K562 (cell line): ENCODE measurements around the gene CD300LB. TPM values are rescaled to one million over a fixed set of nuclear protein-coding genes. Genes with fewer than 3 reads are reported as not detected.
A peak's percentile ranks its signal among the peaks of the same experiment; 100 is the strongest.

Experiments used
- ATAC-seq: fragments of 200-7000 bp; cut with Tn5 transposase; 3 replicates; pipeline ENCODE4 v1.9.1; 2020; ENCODE audit warnings: moderate library complexity
- BruUV-seq: library from RNA; stranded (reverse); fragments of 400-500 nt; replicated peaks from 2 replicates; lab custom pipeline; 2021; lab: Mats Ljungman, UMichigan
- CTCF ChIA-PET: fragments of 300-600 bp; formaldehyde crosslinking; extraction: SDS; loops from one replicate; lab custom pipeline; 2021; ENCODE audit warnings: low intra/inter-chr PET ratio; lab: Yijun Ruan, JAX
- POLR2A ChIA-PET: fragments of 300-600, 350-650 bp; sonication (Branson Sonifier 250); formaldehyde crosslinking; extraction: SDS; loops from one replicate; lab custom pipeline; 2021; ENCODE audit warnings: antibody characterized with exemption, inconsistent platforms; lab: Yijun Ruan, JAX
- DNase-seq, 4 experiments: peaks; one replicate each; pipeline versions ENCODE4 v3.0.0 to v3.0.0-alpha.2; 2011 to 2018; ENCODE audit warnings: low spot score in 3 of 4, mixed read lengths in 3 of 4; ENCODE audit errors: extremely low read depth in 1 of 4
- FAIRE-seq: peaks from 2 replicates; lab custom pipeline; 2011; peaks lifted over from hg19 to GRCh38; lab: Jason Lieb, UNC
- H2AFZ ChIP-seq: 2 replicates; pipeline ENCODE4 v1.6.0; 2011; ENCODE audit warnings: low read depth, low read length, control low read depth, inconsistent platforms
- H3K27ac ChIP-seq: fragments of 200-600 bp; 3 replicates; pipeline ENCODE4 v1.8.0; 2011; ENCODE audit warnings: low read depth, mild to moderate bottlenecking, control low read depth, inconsistent platforms, low read length, moderate library complexity, mixed read lengths; ENCODE audit errors: extremely low read depth
- H3K27me3 ChIP-seq, 2 experiments: fragments of 300-600 bp in 1 of 2; 2 replicates in 1 of 2; 3 replicates in 1 of 2; pipeline versions ENCODE4 v1.6.0 to v1.8.0; 2011; ENCODE audit warnings: inconsistent platforms in 2 of 2, low read length in 2 of 2, mild to moderate bottlenecking in 1 of 2, mixed read lengths in 1 of 2, moderate library complexity in 1 of 2; ENCODE audit not compliant: control insufficient read depth in 2 of 2, insufficient read depth in 2 of 2
- H3K36me3 ChIP-seq: fragments of 300-600 bp; 3 replicates; pipeline ENCODE4 v1.8.0; 2011; ENCODE audit warnings: mild to moderate bottlenecking, low read length, inconsistent platforms; ENCODE audit not compliant: control insufficient read depth, insufficient read depth
- H3K4me1 ChIP-seq, 2 experiments: fragments of 200-600 bp in 1 of 2; replicated peaks in 1 of 2; 2 replicates in 1 of 2; 3 replicates in 1 of 2; pipeline versions ENCODE4 v1.5.1 to v1.8.0; 2011; ENCODE audit warnings: inconsistent platforms in 2 of 2, low read length in 2 of 2, mild to moderate bottlenecking in 1 of 2, mixed read lengths in 1 of 2, moderate library complexity in 1 of 2; ENCODE audit not compliant: control insufficient read depth in 2 of 2, insufficient read depth in 2 of 2
- H3K4me2 ChIP-seq: 2 replicates; pipeline ENCODE4 v1.6.1; 2011; ENCODE audit warnings: low read length, control low read depth, inconsistent platforms, mixed read lengths; ENCODE audit not compliant: insufficient read depth
- H3K4me3 ChIP-seq: fragments of 200-600 bp; sonication (generic), shearing (Covaris generic); 2 replicates; pipeline ENCODE4 v1.5.1; 2016; ENCODE audit warnings: control low read depth, inconsistent platforms
- H3K79me2 ChIP-seq: fragments of 200-600 bp; 3 replicates; pipeline ENCODE4 v1.8.0; 2011; ENCODE audit warnings: low read length, inconsistent platforms; ENCODE audit not compliant: control insufficient read depth, insufficient read depth
- H3K9ac ChIP-seq, 2 experiments: 2 replicates each; pipeline versions ENCODE4 v1.6.0 to v1.6.1; 2011; ENCODE audit warnings: low read depth in 2 of 2, low read length in 2 of 2, control low read depth in 1 of 2, inconsistent platforms in 1 of 2, mild to moderate bottlenecking in 1 of 2, mixed read lengths in 1 of 2; ENCODE audit not compliant: insufficient read depth in 1 of 2
- H3K9me1 ChIP-seq: one replicate; pipeline ENCODE4 v1.6.0; 2011; ENCODE audit warnings: inconsistent platforms, mild to moderate bottlenecking, low read length, moderate library complexity; ENCODE audit not compliant: control insufficient read depth, insufficient read depth
- H3K9me3 ChIP-seq: replicated peaks from 2 replicates; pipeline ENCODE4 v1.5.1; 2011; ENCODE audit warnings: low read depth, low read length, inconsistent platforms; ENCODE audit not compliant: control insufficient read depth, insufficient read depth
- H4K20me1 ChIP-seq: replicated peaks from 2 replicates; pipeline ENCODE4 v1.6.1; 2011; ENCODE audit warnings: low read length, inconsistent platforms, mixed read lengths; ENCODE audit not compliant: control insufficient read depth, insufficient read depth
- BRCA1 ChIP-seq, 2 experiments: fragments of 450-650 bp in 1 of 2; sonication (generic) in 1 of 2; formaldehyde crosslinking in 1 of 2; IDR thresholded peaks; 2 replicates each; pipeline versions ENCODE4 v1.5.0 to v1.6.1; 2017 to 2020; ENCODE audit warnings: mild to moderate bottlenecking in 1 of 2, missing genetic modification reagents in 1 of 2
- BRD9 ChIP-seq: fragments of 450-650 bp; IDR thresholded peaks from 2 replicates; pipeline ENCODE4 v1.6.1; 2018; ENCODE audit warnings: low read depth; ENCODE audit not compliant: partially characterized antibody
- C11orf30 ChIP-seq: fragments of 450-650 bp; IDR thresholded peaks from 2 replicates; pipeline ENCODE4 v1.6.1; 2016; ENCODE audit warnings: low read depth, mild to moderate bottlenecking
- DMBX1 ChIP-seq: fragments of 250-450 bp; sonication (Bioruptor Pico); IDR thresholded peaks from 2 replicates; pipeline ENCODE4 v1.8.0; 2022; ENCODE audit warnings: inconsistent platforms, mild to moderate bottlenecking, moderate library complexity, borderline replicate concordance
- ESRRB ChIP-seq: fragments of 250-450 bp; sonication (Bioruptor Pico); IDR thresholded peaks from 2 replicates; pipeline ENCODE4 v1.5.0; 2020; ENCODE audit warnings: mild to moderate bottlenecking, moderate library complexity, borderline replicate concordance
- FOSL1 ChIP-seq: fragments of 200-800 bp; sonication (Bioruptor generic); conservative IDR thresholded peaks from 2 replicates; pipeline ENCODE4 v1.6.1; 2016; ENCODE audit warnings: missing genetic modification characterization, missing compliant biosample characterization
- FOXK1 ChIP-seq: sonication (generic); formaldehyde crosslinking; IDR thresholded peaks from 2 replicates; pipeline ENCODE4 v1.8.0; 2022; ENCODE audit warnings: missing genetic modification reagents, mild to moderate bottlenecking, borderline replicate concordance
- KLF13 ChIP-seq: fragments of 450-650 bp; IDR thresholded peaks from 2 replicates; pipeline ENCODE4 v1.6.1; 2016; ENCODE audit warnings: missing genetic modification characterization, low read depth, mild to moderate bottlenecking, missing compliant biosample characterization, moderate library complexity, borderline replicate concordance
- MAFG ChIP-seq: fragments of 450-650 bp; conservative IDR thresholded peaks from 2 replicates; pipeline ENCODE4 v1.6.1; 2016; ENCODE audit warnings: missing genetic modification characterization, missing compliant biosample characterization
- MAFK ChIP-seq: IDR thresholded peaks from 2 replicates; pipeline ENCODE4 v1.6.1; 2011; ENCODE audit warnings: low read length, improper control_type of control experiment
- NRF1 ChIP-seq, 2 experiments: fragments of 450-650 bp; IDR thresholded peaks in 1 of 2; conservative IDR thresholded peaks in 1 of 2; 2 replicates each; pipeline ENCODE4 v1.6.1; 2014; ENCODE audit warnings: mild to moderate bottlenecking in 2 of 2
- RBM25 ChIP-seq: fragments of 200-400 bp; formaldehyde crosslinking; IDR thresholded peaks from 2 replicates; pipeline ENCODE4 v1.6.1; 2018; ENCODE audit warnings: low read length, low read depth, moderate library complexity; ENCODE audit not compliant: severe bottlenecking
- SNAPC5 ChIP-seq: fragments of 250-450 bp; sonication (Bioruptor Pico); IDR thresholded peaks from 2 replicates; pipeline ENCODE4 v1.8.0; 2021; ENCODE audit warnings: moderate library complexity, mild to moderate bottlenecking, inconsistent platforms
- TEAD4 ChIP-seq, 2 experiments: sonication (generic) in 1 of 2; formaldehyde crosslinking in 1 of 2; IDR thresholded peaks; 2 replicates each; pipeline versions ENCODE4 v1.6.1 to v1.8.0; 2012 to 2022; ENCODE audit warnings: borderline replicate concordance in 1 of 2, inconsistent platforms in 1 of 2, low read length in 1 of 2, mild to moderate bottlenecking in 1 of 2, missing genetic modification reagents in 1 of 2
- ZNF316 ChIP-seq: fragments of 450-650 bp; IDR thresholded peaks from 2 replicates; pipeline ENCODE4 v1.6.1; 2016
- ZNF354B ChIP-seq: fragments of 250-450 bp; sonication (Bioruptor Pico); IDR thresholded peaks from 2 replicates; pipeline ENCODE4 v1.4.0; 2020
- ZSCAN29 ChIP-seq: fragments of 450-650 bp; IDR thresholded peaks from 2 replicates; pipeline ENCODE4 v1.6.1; 2017
- WGBS: fragments of 100-300 bp; shearing (Covaris generic); methylation state at CpG from one replicate; pipeline ENCODE4 v1.1.6; 2016; ENCODE audit warnings: low coverage, mixed read lengths; ENCODE audit not compliant: insufficient coverage; ENCODE audit errors: missing lambda C conversion rate; 5-methylcytosine and 5-hydroxymethylcytosine counted together
- in situ Hi-C: fragments of 300-500 bp; cut with MboI; formaldehyde crosslinking; loops from 4 replicates; pipeline ENCODE4 v1.15.0; 2018; ENCODE audit warnings: inconsistent platforms, mixed read lengths
- intact Hi-C: fragments of 100-400 bp; cut with micrococcal nuclease; formaldehyde crosslinking; loops from 2 replicates; pipeline ENCODE4 v1.14.2; 2022
- polyA plus RNA-seq, 8 experiments: library from polyadenylated mRNA; depleted of rRNA in 4 of 8; stranded (reverse) in 5 of 8; unstranded in 3 of 8; fragments of >200 nt; fragmentation: Nextera tagmentation in 2 of 8; fragmentation: Illumina TruSeq in 1 of 8; extraction: Ambion mirVana in 2 of 8; extraction: Trizol in 1 of 8; gene quantifications; 2 replicates each; pipeline versions ENCODE4 v1.2.1 to v1.2.3, GENCODE V29; 2011 to 2014; ENCODE audit warnings: inconsistent platforms in 1 of 8, missing spikeins in 1 of 8
- total RNA-seq, 7 experiments: library from RNA; depleted of rRNA in 6 of 7; stranded (reverse); fragments of >200 nt in 6 of 7; fragmentation: Illumina TruSeq in 2 of 7; extraction: Trizol in 2 of 7; gene quantifications; 2 replicates each; pipeline versions ENCODE4 v1.2.1 to v1.2.3, GENCODE V29; 2011 to 2021; ENCODE audit warnings: low replicate concordance in 1 of 7
- TF ChIP-seq, protein P1 (sequence below): fragments of 200-800 bp; sonication (Bioruptor generic); IDR thresholded peaks from 2 replicates; pipeline ENCODE4 v1.6.1; 2016; ENCODE audit warnings: missing genetic modification characterization, missing compliant biosample characterization

The CD300LB gene
- total and polyA plus RNA-seq, 9 of the 15 experiments (the other 6 are each of a cell fraction or from before 2014, with no cell fraction given) = not detected

GRCh38 chr17:74555427-74555940 lies 24.2 kb upstream of the CD300LB start:
- no peak for ATAC-seq
- Histone ChIP-seq H3K36me3 (no peaks in the 10 kb centered on the region), H3K9me3 (no peaks in the 10 kb centered on the region), H2AFZ (no peak overlapping the region), H3K9me1 (no peaks in the 10 kb centered on the region), H3K79me2 (no peaks in the 10 kb centered on the region), H4K20me1 (no peaks in the 10 kb centered on the region; the same call in 1 of the 2 replicates), H3K27me3 (peaks cover 11 to 46% of the 10 kb centered on the region in 2 experiments; a peak in 4 of 5 replicates), H3K4me1 (0 out of 5 replicates have a peak, but pooled peaks cover 2 to 3% of the 10 kb centered on the region in 2 experiments), H3K9ac (no peak overlapping the region), H3K27ac (no peak overlapping the region), H3K4me3 (no peak overlapping the region), H3K4me2 (no peak overlapping the region)
- POLR2A ChIA-PET = no interaction called here
- FAIRE-seq = no peak
- intact Hi-C loops (no loop called here), in situ Hi-C loops (no loop called here)
- no TSS peak for BruUV-seq
- DNase-seq = peak in 1 of 4 experiments; percentile 10
- CTCF ChIA-PET = no interaction called here
- under 1% methylated on average over 7 of the region's 7 CpGs for WGBS
- TF ChIP-seq BRD9 (no peak), KLF13 (tag) (no peak), SNAPC5 (CRISPR knock-in tag) (no peak), FOXK1 (no peak), ZNF354B (no peak), NRF1 (conservative IDR thresholded peaks at IDR 0.05 in 1 of 2, IDR thresholded peaks at IDR 0.05 in 1 of 2) (no peak), C11orf30 (peak; percentile 67), MAFG (tag) (peak; percentile 50), DMBX1 (CRISPR knock-in tag) (no peak), MAFK (peak; percentile 30; the same call in 1 of the 2 replicates), ZSCAN29 (no peak), ESRRB (CRISPR knock-in tag) (no peak), BRCA1 (IDR thresholded peaks at IDR 0.05) (no peak), BRCA1 (CRISPR knock-in tag; IDR thresholded peaks at IDR 0.05) (no peak), FOSL1 (tag) (no peak), RBM25 (no peak), TEAD4 (IDR thresholded peaks at IDR 0.05; ENCODE audit: low read length) (no peak), TEAD4 (CRISPR knock-in tag; IDR thresholded peaks at IDR 0.05; ENCODE audit: borderline replicate concordance) (no peak), ZNF316 (peak; percentile 74)
- TF ChIP-seq, protein P1, sequence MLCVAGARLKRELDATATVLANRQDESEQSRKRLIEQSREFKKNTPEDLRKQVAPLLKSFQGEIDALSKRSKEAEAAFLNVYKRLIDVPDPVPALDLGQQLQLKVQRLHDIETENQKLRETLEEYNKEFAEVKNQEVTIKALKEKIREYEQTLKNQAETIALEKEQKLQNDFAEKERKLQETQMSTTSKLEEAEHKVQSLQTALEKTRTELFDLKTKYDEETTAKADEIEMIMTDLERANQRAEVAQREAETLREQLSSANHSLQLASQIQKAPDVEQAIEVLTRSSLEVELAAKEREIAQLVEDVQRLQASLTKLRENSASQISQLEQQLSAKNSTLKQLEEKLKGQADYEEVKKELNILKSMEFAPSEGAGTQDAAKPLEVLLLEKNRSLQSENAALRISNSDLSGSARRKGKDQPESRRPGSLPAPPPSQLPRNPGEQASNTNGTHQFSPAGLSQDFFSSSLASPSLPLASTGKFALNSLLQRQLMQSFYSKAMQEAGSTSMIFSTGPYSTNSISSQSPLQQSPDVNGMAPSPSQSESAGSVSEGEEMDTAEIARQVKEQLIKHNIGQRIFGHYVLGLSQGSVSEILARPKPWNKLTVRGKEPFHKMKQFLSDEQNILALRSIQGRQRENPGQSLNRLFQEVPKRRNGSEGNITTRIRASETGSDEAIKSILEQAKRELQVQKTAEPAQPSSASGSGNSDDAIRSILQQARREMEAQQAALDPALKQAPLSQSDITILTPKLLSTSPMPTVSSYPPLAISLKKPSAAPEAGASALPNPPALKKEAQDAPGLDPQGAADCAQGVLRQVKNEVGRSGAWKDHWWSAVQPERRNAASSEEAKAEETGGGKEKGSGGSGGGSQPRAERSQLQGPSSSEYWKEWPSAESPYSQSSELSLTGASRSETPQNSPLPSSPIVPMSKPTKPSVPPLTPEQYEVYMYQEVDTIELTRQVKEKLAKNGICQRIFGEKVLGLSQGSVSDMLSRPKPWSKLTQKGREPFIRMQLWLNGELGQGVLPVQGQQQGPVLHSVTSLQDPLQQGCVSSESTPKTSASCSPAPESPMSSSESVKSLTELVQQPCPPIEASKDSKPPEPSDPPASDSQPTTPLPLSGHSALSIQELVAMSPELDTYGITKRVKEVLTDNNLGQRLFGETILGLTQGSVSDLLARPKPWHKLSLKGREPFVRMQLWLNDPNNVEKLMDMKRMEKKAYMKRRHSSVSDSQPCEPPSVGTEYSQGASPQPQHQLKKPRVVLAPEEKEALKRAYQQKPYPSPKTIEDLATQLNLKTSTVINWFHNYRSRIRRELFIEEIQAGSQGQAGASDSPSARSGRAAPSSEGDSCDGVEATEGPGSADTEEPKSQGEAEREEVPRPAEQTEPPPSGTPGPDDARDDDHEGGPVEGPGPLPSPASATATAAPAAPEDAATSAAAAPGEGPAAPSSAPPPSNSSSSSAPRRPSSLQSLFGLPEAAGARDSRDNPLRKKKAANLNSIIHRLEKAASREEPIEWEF = no peak
